H9 (cell line): Measurements from ENCODE around the gene SRPK3. TPM values are rescaled to one million over a fixed set of nuclear protein-coding genes. Genes with fewer than 3 reads are reported as not detected.

Experiments used
- DNase-seq: peaks from one replicate; pipeline ENCODE4 v3.0.0-alpha.2; 2017
- H2AFZ ChIP-seq: one replicate; pipeline ENCODE4 v1.6.1; 2013; ENCODE audit warnings: mild to moderate bottlenecking, low read length, control low read depth, moderate library complexity
- H2AK5ac ChIP-seq: 2 replicates; pipeline ENCODE4 v1.6.1; 2013; ENCODE audit warnings: low read length, control low read depth, mixed read lengths; ENCODE audit not compliant: insufficient read length
- H2BK120ac ChIP-seq: one replicate; pipeline ENCODE4 v1.6.1; 2013; ENCODE audit warnings: low read depth, mild to moderate bottlenecking, low read length, control low read depth, inconsistent platforms; ENCODE audit not compliant: poor library complexity, severe bottlenecking
- H2BK12ac ChIP-seq: 2 replicates; pipeline ENCODE4 v1.6.1; 2013; ENCODE audit warnings: low read length, control low read depth, mixed read lengths, low read depth; ENCODE audit not compliant: insufficient read length
- H2BK15ac ChIP-seq: 2 replicates; pipeline ENCODE4 v1.6.1; 2013; ENCODE audit warnings: low read depth, low read length, control low read depth
- H2BK20ac ChIP-seq: one replicate; pipeline ENCODE4 v1.6.1; 2013; ENCODE audit warnings: low read depth, mild to moderate bottlenecking, low read length, control low read depth, inconsistent platforms; ENCODE audit not compliant: poor library complexity, severe bottlenecking
- H2BK5ac ChIP-seq: 2 replicates; pipeline ENCODE4 v1.6.1; 2013; ENCODE audit warnings: low read length, control low read depth, mixed read lengths; ENCODE audit not compliant: insufficient read length
- H3K14ac ChIP-seq: 2 replicates; pipeline ENCODE4 v1.6.1; 2013; ENCODE audit warnings: low read length, control low read depth; ENCODE audit not compliant: insufficient read depth
- H3K18ac ChIP-seq: 2 replicates; pipeline ENCODE4 v1.6.1; 2013; ENCODE audit warnings: low read depth, mild to moderate bottlenecking, mixed read lengths, low read length, control low read depth; ENCODE audit not compliant: insufficient read length
- H3K23ac ChIP-seq: 2 replicates; pipeline ENCODE4 v1.6.1; 2013; ENCODE audit warnings: low read length, control low read depth, mixed read lengths, low read depth; ENCODE audit not compliant: insufficient read length
- H3K23me2 ChIP-seq: 2 replicates; pipeline ENCODE4 v1.6.1; 2013; ENCODE audit warnings: low read depth, mild to moderate bottlenecking, mixed read lengths, low read length, control low read depth; ENCODE audit not compliant: insufficient read length, poor library complexity, severe bottlenecking
- H3K27ac ChIP-seq: 2 replicates; pipeline ENCODE4 v1.5.1; 2013; ENCODE audit warnings: low read length, control low read depth, mixed read lengths, low read depth; ENCODE audit not compliant: insufficient read length
- H3K27me3 ChIP-seq: 2 replicates; pipeline ENCODE4 v1.6.1; 2013; ENCODE audit warnings: low read length, control low read depth, inconsistent platforms; ENCODE audit not compliant: insufficient read depth
- H3K4ac ChIP-seq: 2 replicates; pipeline ENCODE4 v1.6.1; 2013; ENCODE audit warnings: low read depth, mild to moderate bottlenecking, control low read depth, inconsistent platforms, low read length, moderate library complexity
- H3K4me1 ChIP-seq: 2 replicates; pipeline ENCODE4 v1.6.1; 2013; ENCODE audit warnings: low read length, control low read depth, inconsistent platforms; ENCODE audit not compliant: insufficient read depth
- H3K4me2 ChIP-seq: 2 replicates; pipeline ENCODE4 v1.6.1; 2013; ENCODE audit warnings: low read length, control low read depth, mixed read lengths; ENCODE audit not compliant: insufficient read length, insufficient read depth
- H3K56ac ChIP-seq: 2 replicates; pipeline ENCODE4 v1.6.1; 2013; ENCODE audit warnings: low read depth, mild to moderate bottlenecking, mixed read lengths, low read length, control low read depth; ENCODE audit not compliant: insufficient read length
- H3K79me1 ChIP-seq: 2 replicates; pipeline ENCODE4 v1.6.1; 2013; ENCODE audit warnings: low read depth, mild to moderate bottlenecking, moderate library complexity, low read length, control low read depth, inconsistent platforms; ENCODE audit not compliant: insufficient read depth, poor library complexity, severe bottlenecking
- H3K79me2 ChIP-seq: 2 replicates; pipeline ENCODE4 v1.6.1; 2013; ENCODE audit warnings: low read length, control low read depth, inconsistent platforms; ENCODE audit not compliant: insufficient read depth
- H3K9ac ChIP-seq: 2 replicates; pipeline ENCODE4 v1.6.1; 2013; ENCODE audit warnings: low read length, control low read depth, mixed read lengths; ENCODE audit not compliant: insufficient read length; ENCODE audit errors: extremely low read depth
- H3K9me3 ChIP-seq: one replicate; pipeline ENCODE4 v1.6.1; 2013; ENCODE audit warnings: low read depth, low read length, inconsistent platforms; ENCODE audit not compliant: control insufficient read depth
- H3T11ph ChIP-seq: one replicate; pipeline ENCODE4 v1.6.1; 2013; ENCODE audit warnings: mild to moderate bottlenecking, low read length, control low read depth, inconsistent platforms
- H4K20me1 ChIP-seq: one replicate; pipeline ENCODE4 v1.6.1; 2013; ENCODE audit not compliant: control insufficient read depth, insufficient read length, insufficient read depth
- H4K5ac ChIP-seq: 2 replicates; pipeline ENCODE4 v1.6.1; 2013; ENCODE audit warnings: low read depth, mild to moderate bottlenecking, mixed read lengths, low read length, control low read depth; ENCODE audit not compliant: insufficient read length
- H4K8ac ChIP-seq: replicated peaks from 2 replicates; pipeline ENCODE4 v1.6.1; 2013; ENCODE audit warnings: low read length, control low read depth, mixed read lengths, low read depth; ENCODE audit not compliant: insufficient read length
- H4K91ac ChIP-seq: 2 replicates; pipeline ENCODE4 v1.6.1; 2013; ENCODE audit warnings: low read depth, mild to moderate bottlenecking, moderate library complexity, mixed read lengths, low read length, control low read depth; ENCODE audit not compliant: insufficient read length
- H3K27ac Mint-ChIP-seq, 3 experiments: 2 replicates in 2 of 3; 3 replicates in 1 of 3; pipeline ENCODE4 v1.8.0; 2020 to 2021; ENCODE audit warnings: mixed read lengths in 3 of 3, mild to moderate bottlenecking in 1 of 3, moderate library complexity in 1 of 3
- H3K27me3 Mint-ChIP-seq: 2 replicates; pipeline ENCODE4 v1.8.0; 2021; ENCODE audit warnings: low read depth, mild to moderate bottlenecking, moderate library complexity, mixed read lengths
- H3K36me3 Mint-ChIP-seq, 3 experiments: 2 replicates in 2 of 3; 3 replicates in 1 of 3; pipeline ENCODE4 v1.8.0; 2020 to 2021; ENCODE audit warnings: low read depth in 3 of 3, mixed read lengths in 3 of 3; ENCODE audit not compliant: insufficient read depth in 1 of 3
- H3K4me1 Mint-ChIP-seq, 2 experiments: 2 replicates each; pipeline ENCODE4 v1.8.0; 2020; ENCODE audit warnings: mixed read lengths in 2 of 2
- H3K4me3 Mint-ChIP-seq, 2 experiments: 2 replicates in 1 of 2; 3 replicates in 1 of 2; pipeline ENCODE4 v1.8.0; 2020 to 2021; ENCODE audit warnings: mild to moderate bottlenecking in 2 of 2, mixed read lengths in 2 of 2, moderate library complexity in 1 of 2
- H3K9me3 Mint-ChIP-seq, 2 experiments: 2 replicates in 1 of 2; 3 replicates in 1 of 2; pipeline ENCODE4 v1.8.0; 2020; ENCODE audit warnings: mild to moderate bottlenecking in 2 of 2, mixed read lengths in 2 of 2, moderate library complexity in 1 of 2
- WGBS: extraction: QIAGEN DNeasy Blood & Tissue Kit; methylation state at CpG from one replicate; pipeline ENCODE4 v1.1.7; 2013; ENCODE audit warnings: missing lambda C conversion rate, low lambda C conversion rate, mixed read lengths; ENCODE audit not compliant: insufficient read length; ENCODE audit errors: extremely low coverage; 5-methylcytosine and 5-hydroxymethylcytosine counted together
- total RNA-seq: library from RNA; stranded (reverse); gene quantifications from 2 replicates; pipeline ENCODE4 v1.2.1, GENCODE V29; 2021
- TF ChIP-seq, protein P1 (sequence below): fragments of 200-600 bp; sonication (generic); conservative IDR thresholded peaks from 3 replicates; pipeline ENCODE4 v1.8.0; 2021; ENCODE audit warnings: antibody characterized with exemption, mild to moderate bottlenecking

SRPK3 gene
- total RNA-seq, 1 experiment from 2014 or later = not detected

DNA sequence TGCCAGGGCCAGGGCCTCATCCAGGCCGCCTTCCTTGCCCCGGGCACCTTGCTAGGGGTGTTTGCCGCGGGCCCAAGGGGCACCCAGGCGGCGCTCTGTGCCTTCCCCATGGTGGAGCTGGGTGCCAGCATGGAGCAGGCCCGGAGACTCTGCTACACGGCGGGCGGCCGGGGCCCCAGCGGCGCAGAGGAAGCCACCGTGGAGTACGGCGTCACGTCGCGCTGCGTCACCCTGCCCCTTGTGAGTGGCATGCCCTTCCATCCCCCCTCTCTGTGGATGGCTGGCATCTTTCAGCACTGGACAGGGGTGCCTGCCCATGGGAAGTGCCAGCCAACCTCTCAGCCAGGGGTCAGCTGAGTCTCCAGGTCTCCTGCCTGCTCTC is 13.2 kb upstream of the SRPK3 start:
- Histone ChIP-seq H3K56ac (no peak overlapping the region), H2AFZ (no peak overlapping the region), H4K5ac (no peak overlapping the region), H3K4ac (no peak overlapping the region), H3T11ph (no peak overlapping the region), H3K4me2 (no peak overlapping the region), H2BK5ac (no peak overlapping the region), H3K79me2 (no peaks in the 10 kb centered on the region), H3K79me1 (no peaks in the 10 kb centered on the region), H4K20me1 (no peaks in the 10 kb centered on the region), H3K4me1 (no peaks in the 10 kb centered on the region), H3K23me2 (no peaks in the 10 kb centered on the region), H4K91ac (no peak overlapping the region), H3K18ac (no peak overlapping the region), H3K27me3 (no peaks in the 10 kb centered on the region), H3K23ac (no peak overlapping the region), H2BK12ac (no peak overlapping the region), H3K9ac (no peak overlapping the region), H2BK15ac (no peak overlapping the region), H3K14ac (no peak overlapping the region), H4K8ac (no peak overlapping the region), H3K27ac (no peak overlapping the region), H2BK120ac (no peak overlapping the region), H2BK20ac (no peak overlapping the region), H2AK5ac (no peak overlapping the region), H3K9me3 (no peaks in the 10 kb centered on the region)
- H3K4me1 Mint-ChIP-seq = peaks cover 4 to 6% of the 10 kb centered on the region in 2 experiments; a peak in 3 of 4 replicates
- no peak overlapping the region for H3K27ac Mint-ChIP-seq
- H3K4me3 Mint-ChIP-seq = no peak overlapping the region
- no CpG with 5 or more reads among the region's 20 CpGs for WGBS
- TF ChIP-seq, protein P1, sequence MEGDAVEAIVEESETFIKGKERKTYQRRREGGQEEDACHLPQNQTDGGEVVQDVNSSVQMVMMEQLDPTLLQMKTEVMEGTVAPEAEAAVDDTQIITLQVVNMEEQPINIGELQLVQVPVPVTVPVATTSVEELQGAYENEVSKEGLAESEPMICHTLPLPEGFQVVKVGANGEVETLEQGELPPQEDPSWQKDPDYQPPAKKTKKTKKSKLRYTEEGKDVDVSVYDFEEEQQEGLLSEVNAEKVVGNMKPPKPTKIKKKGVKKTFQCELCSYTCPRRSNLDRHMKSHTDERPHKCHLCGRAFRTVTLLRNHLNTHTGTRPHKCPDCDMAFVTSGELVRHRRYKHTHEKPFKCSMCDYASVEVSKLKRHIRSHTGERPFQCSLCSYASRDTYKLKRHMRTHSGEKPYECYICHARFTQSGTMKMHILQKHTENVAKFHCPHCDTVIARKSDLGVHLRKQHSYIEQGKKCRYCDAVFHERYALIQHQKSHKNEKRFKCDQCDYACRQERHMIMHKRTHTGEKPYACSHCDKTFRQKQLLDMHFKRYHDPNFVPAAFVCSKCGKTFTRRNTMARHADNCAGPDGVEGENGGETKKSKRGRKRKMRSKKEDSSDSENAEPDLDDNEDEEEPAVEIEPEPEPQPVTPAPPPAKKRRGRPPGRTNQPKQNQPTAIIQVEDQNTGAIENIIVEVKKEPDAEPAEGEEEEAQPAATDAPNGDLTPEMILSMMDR = no peak
- H3K36me3 Mint-ChIP-seq = peaks cover 0 to 3% (median 0%) of the 10 kb centered on the region in 3 experiments; a peak in 3 of 7 replicates
- H3K27me3 Mint-ChIP-seq = peaks cover 10% of the 10 kb centered on the region
- DNase-seq = peak; percentile 27
- peaks cover 34 to 69% of the 10 kb centered on the region in 2 experiments for H3K9me3 Mint-ChIP-seq
